Epithelial cell of esophagus (primary cell): ENCODE data around the gene CFB.

Experiments
- DNase-seq: peaks from one replicate; pipeline ENCODE4 v3.0.0; 2010; ENCODE audit warnings: low read depth
- H3K4me3 ChIP-seq: 2 replicates; pipeline ENCODE4 v1.5.1; 2011; ENCODE audit warnings: mild to moderate bottlenecking, low read length, control low read depth
- CTCF ChIP-seq: IDR thresholded peaks from 2 replicates; pipeline ENCODE4 v1.5.1; 2011; ENCODE audit warnings: low read depth, mild to moderate bottlenecking, low read length, control low read depth, inconsistent platforms; ENCODE audit not compliant: insufficient read depth; ENCODE audit errors: missing control alignments

Gene CFB

GRCh38 chr6:31967926-31968320, 22.0 kb downstream of the CFB start:
- H3K4me3 ChIP-seq = no peak overlapping the region
- DNase-seq = no peak
- no peak for TF ChIP-seq CTCF

GRCh38 chr6:31968326-31968725, 22.4 kb downstream of the CFB start:
- TF ChIP-seq CTCF = no peak
- H3K4me3 ChIP-seq = no peak overlapping the region
- no peak for DNase-seq

- H3K4me3 ChIP-seq = no peak overlapping the region
- no peak for TF ChIP-seq CTCF
- no peak for DNase-seq
These were observed 23.2 kb downstream of the CFB start for GRCh38 chr6:31968791-31969711.

- TF ChIP-seq CTCF = no peak
- no peak overlapping the region for H3K4me3 ChIP-seq
- no peak for DNase-seq
These were observed 24.1 kb downstream of the CFB start for GRCh38 chr6:31969712-31970603.

- H3K4me3 ChIP-seq = peak overlapping the region; percentile 93
- no peak for DNase-seq
- no peak for TF ChIP-seq CTCF
These were observed 24.8 kb downstream of the CFB start for GRCh38 chr6:31970604-31971271.

- DNase-seq = no peak
- no peak for TF ChIP-seq CTCF
- H3K4me3 ChIP-seq = peak overlapping the region; percentile 93
These were observed 25.5 kb downstream of the CFB start for GRCh38 chr6:31971279-31971992.
